Head of caudate nucleus (tissue), 42 donors: ENCODE data around the gene ARHGAP27.

Experiments used
- DNase-seq, 42 donors: peaks; one replicate each; pipeline versions ENCODE4 v3.0.0 to v3.0.0-alpha.2; 2020 to 2021; ENCODE audit warnings: mixed read lengths in 7 of 42
- intact Hi-C: fragments of 100-400 bp; cut with DNase I; formaldehyde crosslinking; loops from one replicate; pipeline ENCODE4 v1.15.0; 2022

Gene ARHGAP27

GRCh38 chr17:45393411-45393810, 39.3 kb downstream of the ARHGAP27 start:
- intact Hi-C loops = no loop called here

GRCh38 chr17:45391918-45392317, 40.8 kb downstream of the ARHGAP27 start:
- intact Hi-C loops = no loop called here
- no peak for DNase-seq

More at GRCh38 chr17:45393411-45393810, 39.3 kb downstream of the ARHGAP27 start:
- DNase-seq = no peak

DNA sequence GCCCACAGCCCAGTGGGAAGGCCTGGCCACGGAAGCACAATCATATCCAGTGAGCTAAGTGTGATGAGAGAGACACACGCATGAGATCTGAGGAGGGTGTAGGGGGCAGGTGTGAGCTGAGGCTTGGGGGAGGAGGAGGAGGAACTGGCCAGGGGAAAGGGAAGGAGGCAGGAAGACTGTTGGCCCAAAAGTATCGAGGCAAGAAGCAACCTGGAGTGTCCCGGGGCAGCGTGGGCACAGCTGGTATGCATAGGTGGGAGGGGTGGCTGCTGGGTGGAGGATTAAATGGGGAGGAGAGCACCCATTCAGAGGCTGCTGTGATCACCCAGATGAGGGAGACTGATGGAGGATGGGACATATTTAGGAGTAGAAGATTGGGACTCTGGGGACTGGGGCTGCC, 41.4 kb downstream of the ARHGAP27 start:
- intact Hi-C loops = no loop called here
- DNase-seq = no peak

GRCh38 chr17:45389354-45389753, 43.3 kb downstream of the ARHGAP27 start:
- intact Hi-C loops = no loop called here

GRCh38 chr17:45388604-45389325, 43.9 kb downstream of the ARHGAP27 start:
- DNase-seq = no peak
- intact Hi-C loops = no loop called here

More at GRCh38 chr17:45389354-45389753, 43.3 kb downstream of the ARHGAP27 start:
- no peak for DNase-seq

DNA sequence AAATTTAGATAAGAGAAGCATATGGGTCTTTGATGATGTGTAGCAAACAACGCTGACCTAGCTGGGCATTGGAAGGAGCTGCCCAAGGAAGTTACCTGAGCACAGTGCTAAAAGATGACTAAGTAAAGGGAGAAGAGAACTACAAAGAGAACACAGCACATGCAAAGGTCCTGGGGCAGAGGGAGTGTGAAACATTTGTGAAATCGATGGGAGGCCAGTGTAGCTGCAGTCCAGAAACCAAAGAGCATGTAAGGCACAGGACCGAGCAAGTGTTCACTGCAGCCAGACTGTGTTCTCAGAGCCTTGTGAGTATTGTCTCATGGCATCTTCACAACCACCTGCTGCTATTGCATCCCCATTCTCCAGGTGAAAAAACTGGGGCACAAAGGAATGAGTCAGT, 44.9 kb downstream of the ARHGAP27 start:
- intact Hi-C loops = loop anchor here (2.0 kb wide), 1 partner anchor 169 kb away; no protein-coding TSS in a partner anchor
- DNase-seq = no peak

- intact Hi-C loops = loop anchor here (2.0 kb wide), 1 partner anchor 167 kb away; no protein-coding TSS in a partner anchor
- DNase-seq = no peak
Measured at GRCh38 chr17:45386178-45386577, 46.5 kb downstream of the ARHGAP27 start.

GRCh38 chr17:45385331-45385997, 47.2 kb downstream of the ARHGAP27 start:
- intact Hi-C loops = loop anchor here (2.0 kb wide), 1 partner anchor 109 kb away; no protein-coding TSS in a partner anchor
- DNase-seq = peak; percentile 73 to 96 (median 90)

DNA sequence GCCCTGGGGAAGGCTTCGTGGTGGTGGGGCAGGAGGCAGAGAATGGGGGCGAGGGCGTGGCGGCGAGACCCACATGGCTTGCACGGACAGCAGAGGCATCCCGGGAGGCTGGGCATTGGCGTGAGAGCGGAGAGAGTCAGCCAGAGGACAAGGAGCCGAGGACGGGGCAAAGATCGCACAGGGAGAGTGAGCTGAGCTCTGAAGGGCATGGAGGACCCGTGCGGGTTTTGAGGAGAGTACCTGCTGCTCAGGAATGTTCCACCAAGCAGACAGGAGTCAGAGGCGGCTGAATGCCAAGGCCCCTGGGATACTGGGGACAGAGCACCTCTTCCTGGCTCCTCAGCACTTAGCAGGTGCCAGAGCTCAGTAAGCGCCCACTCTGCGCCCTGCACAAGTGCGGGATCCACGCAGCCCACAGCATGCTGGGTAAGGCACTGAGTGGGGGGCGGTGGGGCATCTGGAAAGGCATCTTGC, 47.8 kb downstream of the ARHGAP27 start:
- intact Hi-C loops = loop anchor here (2.0 kb wide), 1 partner anchor 108 kb away; no protein-coding TSS in a partner anchor
- no peak for DNase-seq

DNA sequence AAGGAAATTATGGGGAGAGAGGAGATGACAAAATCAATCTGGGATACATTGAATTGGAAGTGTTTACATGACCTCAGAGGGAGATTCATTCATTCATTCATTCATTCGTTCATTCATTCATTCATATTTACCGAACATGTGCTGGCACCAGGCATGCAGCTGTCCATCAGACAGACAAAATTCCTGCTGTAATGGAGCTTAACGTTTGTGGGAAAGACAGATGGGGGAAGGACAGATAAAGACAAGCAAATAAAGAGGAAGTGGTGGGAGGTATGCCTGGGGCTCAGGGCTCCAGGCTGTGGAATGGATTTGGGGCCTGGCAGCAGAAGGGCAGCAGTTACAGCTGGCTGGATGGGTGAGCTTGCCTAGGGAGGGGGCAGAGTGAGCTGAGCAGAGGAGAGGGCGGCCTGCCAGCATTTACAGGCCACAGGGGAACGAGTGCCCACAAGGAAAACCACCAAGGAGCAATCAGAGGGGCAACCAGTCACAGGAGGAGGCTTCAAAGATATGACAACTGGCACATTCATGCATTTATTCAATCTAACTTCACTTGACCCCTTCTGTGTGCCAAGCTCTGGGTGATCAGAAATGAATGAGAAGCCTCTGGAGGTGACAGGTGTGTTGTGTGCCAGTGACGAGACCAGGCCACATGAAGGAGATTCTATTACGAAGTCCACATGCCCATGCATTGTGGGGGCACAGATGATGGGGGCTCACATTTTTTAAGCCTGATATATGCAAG, 48.5 kb downstream of the ARHGAP27 start:
- intact Hi-C loops = loop anchor here (2.0 kb wide), 1 partner anchor 107 kb away; no protein-coding TSS in a partner anchor
- DNase-seq = no peak

GRCh38 chr17:45383003-45383402, 49.7 kb downstream of the ARHGAP27 start:
- intact Hi-C loops = no loop called here
- DNase-seq = no peak

GRCh38 chr17:45382226-45382625, 50.4 kb downstream of the ARHGAP27 start:
- intact Hi-C loops = no loop called here
- no peak for DNase-seq

GRCh38 chr17:45380991-45381390, 51.7 kb downstream of the ARHGAP27 start:
- no peak for DNase-seq
- intact Hi-C loops = no loop called here

DNA sequence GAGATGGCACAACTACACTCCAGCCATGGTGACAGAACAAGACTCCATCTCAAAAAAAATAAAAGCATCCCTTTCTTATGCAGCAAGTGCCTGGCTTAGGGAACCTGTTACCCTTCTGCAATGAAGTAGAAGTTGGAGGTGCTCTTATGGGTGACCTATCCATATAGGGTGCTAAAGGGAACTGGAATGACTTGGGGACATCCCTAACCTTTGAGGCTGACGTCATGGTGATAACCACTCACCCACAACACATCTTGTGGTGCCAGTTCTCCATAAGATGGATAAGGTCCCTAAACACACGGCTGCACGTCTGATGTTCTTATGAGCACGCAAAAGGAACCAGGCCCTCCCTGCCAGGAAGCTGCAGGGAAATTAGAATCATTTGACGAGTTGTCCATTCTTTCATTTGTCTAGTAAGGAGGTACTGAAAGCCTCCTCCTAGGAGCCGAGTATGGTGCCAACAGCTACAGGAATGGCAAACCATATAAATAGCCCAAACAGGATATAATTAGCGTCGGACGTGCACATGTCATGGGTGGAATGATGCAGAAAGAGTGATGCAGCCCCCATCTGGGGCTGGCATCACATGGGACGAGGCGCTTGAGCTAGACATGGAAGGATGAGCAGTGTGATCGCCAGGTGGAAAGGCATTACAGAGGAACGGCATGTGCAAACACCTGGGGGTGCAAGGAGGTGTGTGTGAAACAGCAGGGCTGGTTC, 52.5 kb downstream of the ARHGAP27 start:
- DNase-seq = no peak
- intact Hi-C loops = no loop called here

DNA sequence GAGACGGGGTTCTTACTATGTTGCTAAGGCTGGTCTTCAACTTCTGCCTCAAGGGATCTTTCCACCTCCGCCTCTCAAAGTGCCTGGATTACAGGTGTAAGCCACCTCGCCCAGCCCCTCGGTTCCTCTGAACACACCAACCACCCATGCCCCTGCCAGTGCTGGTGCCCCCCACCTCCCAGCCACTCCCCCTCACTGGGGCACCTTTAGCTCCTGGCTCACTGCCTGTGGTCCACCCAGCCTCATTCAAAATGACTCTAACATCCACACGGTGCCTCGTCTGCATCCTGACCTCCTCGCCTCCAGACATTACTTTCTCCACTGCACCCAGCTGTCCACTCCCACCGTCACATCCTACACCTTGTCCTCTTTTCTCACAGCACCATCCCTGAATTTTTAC, 55.3 kb downstream of the ARHGAP27 start:
- intact Hi-C loops = no loop called here
- no peak for DNase-seq

DNA sequence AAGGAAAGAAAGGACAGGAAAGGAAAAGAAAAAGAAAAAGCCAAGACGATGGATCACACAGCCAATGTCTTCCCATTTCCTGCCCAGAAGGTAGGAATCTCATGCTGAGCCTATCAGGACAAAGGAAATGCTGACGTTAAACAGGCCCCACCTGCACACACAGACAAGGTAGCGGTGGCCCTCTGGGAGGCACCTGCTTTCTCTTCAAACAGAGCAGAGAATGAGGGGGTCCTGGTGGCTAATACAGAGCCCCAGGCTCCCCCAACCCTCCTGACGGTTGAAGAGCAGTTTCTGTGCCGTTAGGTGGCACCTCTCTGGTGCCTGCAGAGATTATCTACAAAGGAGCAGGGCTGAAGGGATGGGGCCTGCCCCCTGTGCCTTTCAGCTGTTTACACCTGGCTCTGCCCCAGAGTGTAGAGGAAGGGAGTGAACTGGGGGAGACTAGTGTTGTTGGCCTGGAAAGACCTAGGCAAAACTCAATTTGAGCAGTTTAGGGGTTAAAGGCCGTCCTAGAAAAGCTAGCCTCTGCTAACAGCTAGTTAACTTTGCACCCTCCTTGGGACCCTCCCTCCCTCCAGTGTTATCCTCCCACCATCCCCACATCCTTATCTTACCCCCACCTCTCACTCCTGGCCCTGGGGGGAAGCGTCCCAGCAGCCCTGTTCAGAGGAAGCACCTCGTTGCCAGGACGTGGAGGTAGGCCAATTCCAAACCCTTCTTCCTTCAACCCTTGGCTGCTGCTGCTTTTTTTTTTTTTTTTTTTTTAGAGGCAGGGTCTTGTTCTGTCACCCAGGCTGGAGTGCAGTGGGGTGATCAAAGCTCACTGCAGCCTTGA, 56.3 kb downstream of the ARHGAP27 start:
- intact Hi-C loops = no loop called here
- no peak for DNase-seq

DNA sequence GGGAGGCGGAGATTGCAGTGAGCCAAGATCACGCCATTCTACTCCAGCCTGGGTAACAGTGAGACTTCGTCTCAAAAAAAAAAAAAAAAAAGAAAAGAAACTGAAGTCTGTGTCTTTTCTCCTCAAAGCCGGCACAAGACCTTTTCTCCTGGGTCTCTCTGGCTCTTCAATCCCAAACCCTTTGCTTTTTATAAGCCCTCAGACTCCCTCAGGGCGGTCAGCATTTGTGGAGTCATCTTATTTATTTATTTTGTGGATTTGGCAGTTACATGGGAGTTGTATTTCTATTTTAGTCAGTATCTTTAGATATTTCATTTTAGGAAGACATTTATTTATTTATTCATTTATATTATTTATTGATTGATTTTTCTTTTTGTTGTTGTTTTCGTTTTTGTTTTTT, 58.2 kb downstream of the ARHGAP27 start:
- intact Hi-C loops = no loop called here

DNA sequence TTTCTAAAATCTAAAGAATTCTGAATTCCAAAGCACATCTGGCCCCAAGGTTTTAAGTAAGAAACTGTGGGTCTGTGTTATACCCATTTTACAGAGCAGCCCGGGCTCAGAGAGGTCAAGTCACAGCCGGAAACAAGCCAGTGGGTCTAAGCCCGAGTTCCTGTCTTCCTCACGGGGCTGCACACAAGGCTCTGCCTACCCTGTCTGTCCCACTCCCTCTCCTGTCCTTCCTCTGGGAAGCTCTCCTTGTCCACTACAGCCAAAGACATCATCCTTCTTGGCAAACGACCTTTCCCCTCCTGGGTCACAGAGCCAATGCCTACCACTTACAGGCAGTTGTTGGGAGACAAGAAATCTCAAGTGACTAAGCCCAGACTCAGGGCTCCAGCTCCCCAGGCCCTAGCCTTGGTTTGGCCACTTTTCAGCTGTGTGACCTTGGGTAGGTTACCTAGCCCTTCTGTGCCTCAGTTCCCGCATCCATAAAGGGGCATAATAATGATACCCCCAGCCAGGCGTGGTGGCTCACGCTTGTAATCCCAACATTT, 60.3 kb downstream of the ARHGAP27 start:
- intact Hi-C loops = no loop called here
- peak in 4 of 42 donors; percentile 3 to 21 (median 15) for DNase-seq

More for the DNA sequence above, 58.2 kb downstream of the ARHGAP27 start:
- no peak for DNase-seq
